Spinal cord (tissue), 4 donors: Measurements from ENCODE around the gene ATP13A1. TPM values are rescaled to one million over a fixed set of nuclear protein-coding genes. Genes with fewer than 3 reads are reported as not detected.

Experiments used
- polyA plus RNA-seq, 2 donors: library from polyadenylated mRNA; unstranded; fragments of 120-200 nt; gene quantifications; one replicate each; pipeline ENCODE4 v1.2.1, GENCODE V29; 2013; ENCODE audit not compliant: insufficient read length in 2 of 2
- small RNA-seq: library from RNA; depleted of rRNA; stranded (forward); fragments of <200 nt; gene quantifications from one replicate; pipeline ENCODE3, GENCODE V24; 2014; ENCODE audit warnings: low replicate concordance
- total RNA-seq, 2 donors: library from RNA; depleted of rRNA in 1 of 2; stranded (reverse); fragments of 120-200 nt in 1 of 2; fragments of >200 nt in 1 of 2; gene quantifications; one replicate each; pipeline versions ENCODE4 v1.2.3 to v1.2.4, GENCODE V29; 2013 to 2014

Gene ATP13A1
- total and polyA plus RNA-seq, 4 donors, result 21.3 to 82.2 (median 50.8) TPM

Small RNA genes lying within 50 kb of the gene (small RNA-seq; reads per million reads assigned to genes)
- not detected for gene AC011458.2

Other genes starting within 250 kb of the ATP13A1 start
- 1 to 10 TPM in 1 of 2 donors, under 1 TPM in 1; 0.61 to 1.4 TPM for gene TSSK6, start 148.1 kb downstream of the ATP13A1 start, total RNA-seq
- 1 to 10 TPM; 2.0 to 2.2 TPM for gene TSSK6, start 148.1 kb downstream of the ATP13A1 start, polyA plus RNA-seq
- gene NDUFA13, start 147.5 kb downstream of the ATP13A1 start, total RNA-seq, result 100 to 1,000 TPM; 103 to 393 TPM
- gene NDUFA13, start 147.5 kb downstream of the ATP13A1 start, polyA plus RNA-seq, result 100 to 1,000 TPM; 334 to 355 TPM
- 1 to 10 TPM; 4.4 to 9.2 TPM for gene YJEFN3, start 134.8 kb downstream of the ATP13A1 start, total RNA-seq
- gene YJEFN3, start 134.8 kb downstream of the ATP13A1 start, polyA plus RNA-seq, result 10 to 100 TPM; 20.9 to 30.6 TPM
- gene CILP2, start 125.4 kb downstream of the ATP13A1 start, total RNA-seq, result under 1 TPM; 0.33 to 0.59 TPM
- 1 to 10 TPM in 1 of 2 donors, under 1 TPM in 1; 0.98 to 1.0 TPM for gene CILP2, start 125.4 kb downstream of the ATP13A1 start, polyA plus RNA-seq
- 1 to 10 TPM; 4.3 to 7.2 TPM for gene PBX4, start 45.0 kb downstream of the ATP13A1 start, total RNA-seq
- 10 to 100 TPM in 1 of 2 donors, 1 to 10 TPM in 1; 9.7 to 13.6 TPM for gene PBX4, start 45.0 kb downstream of the ATP13A1 start, polyA plus RNA-seq
- gene LPAR2, start 35.5 kb downstream of the ATP13A1 start, total RNA-seq, result 10 to 100 TPM in 1 of 2 donors, 1 to 10 TPM in 1; 5.3 to 19.8 TPM
- gene LPAR2, start 35.5 kb downstream of the ATP13A1 start, polyA plus RNA-seq, result 10 to 100 TPM; 67.1 to 80.0 TPM
- 10 to 100 TPM in 1 of 2 donors, 1 to 10 TPM in 1; 5.2 to 10.8 TPM for gene GMIP, start 20.0 kb downstream of the ATP13A1 start, total RNA-seq
- gene GMIP, start 20.0 kb downstream of the ATP13A1 start, polyA plus RNA-seq, result 10 to 100 TPM; 16.3 to 20.8 TPM
- gene ZNF101, start 5.2 kb upstream of the ATP13A1 start, total RNA-seq, result 10 to 100 TPM in 1 of 2 donors, 1 to 10 TPM in 1; 9.7 to 10.5 TPM
- 10 to 100 TPM; 12.7 to 19.1 TPM for gene ZNF101, start 5.2 kb upstream of the ATP13A1 start, polyA plus RNA-seq
- 10 to 100 TPM; 18.0 to 24.2 TPM for gene ZNF14, start 69.4 kb upstream of the ATP13A1 start, total RNA-seq
- 10 to 100 TPM in 1 of 2 donors, 1 to 10 TPM in 1; 9.9 to 11.8 TPM for gene ZNF14, start 69.4 kb upstream of the ATP13A1 start, polyA plus RNA-seq
- gene ZNF506, start 158.1 kb upstream of the ATP13A1 start, total RNA-seq, result 10 to 100 TPM; 32.9 to 46.0 TPM
- 10 to 100 TPM; 26.9 to 27.3 TPM for gene ZNF506, start 158.1 kb upstream of the ATP13A1 start, polyA plus RNA-seq
- 10 to 100 TPM; 20.8 to 27.2 TPM for gene ZNF253, start 202.2 kb upstream of the ATP13A1 start, total RNA-seq
- gene ZNF253, start 202.2 kb upstream of the ATP13A1 start, polyA plus RNA-seq, result 10 to 100 TPM; 22.3 to 22.8 TPM
- gene ZNF93, start 237.3 kb upstream of the ATP13A1 start, total RNA-seq, result 10 to 100 TPM; 11.4 to 14.3 TPM
- gene ZNF93, start 237.3 kb upstream of the ATP13A1 start, polyA plus RNA-seq, result 10 to 100 TPM; 10.5 to 10.9 TPM